IMR-90 (cell line): ENCODE results near the gene AKR1A1. TPM values are rescaled to one million over a fixed set of nuclear protein-coding genes. Genes with fewer than 3 reads are reported as not detected.

Experiments used
- ATAC-seq: fragments of 200-7000 bp; cut with Tn5 transposase; 2 replicates; pipeline ENCODE4 v1.9.1; 2020; ENCODE audit warnings: low read depth, mild to moderate bottlenecking, moderate library complexity
- BruUV-seq: library from RNA; stranded (reverse); fragments of 400-500 nt; replicated peaks from 2 replicates; lab custom pipeline; 2021; lab: Mats Ljungman, UMichigan
- CTCF ChIA-PET: fragments of 300-600 bp; formaldehyde crosslinking; extraction: SDS; loops from one replicate; lab custom pipeline; 2021; ENCODE audit warnings: antibody characterized with exemption; lab: Yijun Ruan, JAX
- POLR2A ChIA-PET: fragments of 300-600 bp; sonication (Branson Sonifier 250); formaldehyde crosslinking; loops from one replicate; lab custom pipeline; 2022; ENCODE audit warnings: antibody characterized with exemption; ENCODE audit not compliant: unreplicated experiment; lab: Charles Lee
- DNase-seq: peaks from one replicate; pipeline ENCODE4 v3.0.0; 2013
- H2AFZ ChIP-seq: replicated peaks from 2 replicates; pipeline ENCODE3; 2013; ENCODE audit warnings: low read length, mild to moderate bottlenecking; ENCODE audit not compliant: poor library complexity
- H2AK5ac ChIP-seq: 2 replicates; pipeline ENCODE4 v1.6.1; 2013; ENCODE audit warnings: low read depth, low read length, inconsistent platforms
- H2AK9ac ChIP-seq: replicated peaks from 2 replicates; pipeline ENCODE3; 2013; ENCODE audit warnings: mild to moderate bottlenecking, low read depth, low read length, moderate library complexity; ENCODE audit not compliant: poor library complexity
- H2BK120ac ChIP-seq: 2 replicates; pipeline ENCODE4 v1.6.1; 2013; ENCODE audit warnings: low read depth, low read length, inconsistent platforms
- H2BK15ac ChIP-seq: 3 replicates; pipeline ENCODE4 v1.6.1; 2013; ENCODE audit warnings: low read depth, low read length, inconsistent platforms
- H2BK20ac ChIP-seq: 2 replicates; pipeline ENCODE4 v1.6.1; 2013; ENCODE audit warnings: low read depth, mild to moderate bottlenecking, inconsistent platforms, low read length, moderate library complexity
- H2BK5ac ChIP-seq: 2 replicates; pipeline ENCODE4 v1.6.1; 2013; ENCODE audit warnings: mild to moderate bottlenecking, low read depth, low read length, inconsistent platforms; ENCODE audit not compliant: poor library complexity, severe bottlenecking
- H3K14ac ChIP-seq: replicated peaks from 2 replicates; pipeline ENCODE4 v1.6.1; 2013; ENCODE audit warnings: low read depth, low read length, inconsistent platforms
- H3K18ac ChIP-seq: 2 replicates; pipeline ENCODE4 v1.6.1; 2013; ENCODE audit warnings: low read depth, low read length, control low read depth
- H3K23ac ChIP-seq: 2 replicates; pipeline ENCODE4 v1.6.1; 2013; ENCODE audit warnings: low read depth, low read length, inconsistent platforms
- H3K27ac ChIP-seq: 2 replicates; pipeline ENCODE4 v1.5.1; 2013; ENCODE audit warnings: mild to moderate bottlenecking, control low read depth, low read length; ENCODE audit not compliant: insufficient read depth
- H3K27me3 ChIP-seq: 2 replicates; pipeline ENCODE4 v1.6.1; 2013; ENCODE audit warnings: low read length; ENCODE audit not compliant: control insufficient read depth, insufficient read depth
- H3K36me3 ChIP-seq: 2 replicates; pipeline ENCODE4 v1.6.1; 2013; ENCODE audit warnings: low read length, mixed read lengths; ENCODE audit not compliant: control insufficient read depth, insufficient read depth
- H3K4ac ChIP-seq: 2 replicates; pipeline ENCODE4 v1.6.1; 2013; ENCODE audit warnings: low read depth, low read length, inconsistent platforms
- H3K4me1 ChIP-seq: 2 replicates; pipeline ENCODE4 v1.6.1; 2013; ENCODE audit warnings: low read length, mixed read lengths; ENCODE audit not compliant: control insufficient read depth, insufficient read depth
- H3K4me2 ChIP-seq: 2 replicates; pipeline ENCODE4 v1.6.1; 2013; ENCODE audit warnings: low read depth, mild to moderate bottlenecking, control low read depth, low read length, moderate library complexity
- H3K4me3 ChIP-seq: 2 replicates; pipeline ENCODE4 v1.5.1; 2013; ENCODE audit warnings: low read depth, mild to moderate bottlenecking, control low read depth, low read length, moderate library complexity; ENCODE audit not compliant: insufficient read depth
- H3K56ac ChIP-seq: 2 replicates; pipeline ENCODE4 v1.6.1; 2013; ENCODE audit warnings: low read length, inconsistent platforms; ENCODE audit not compliant: insufficient read depth; ENCODE audit errors: extremely low read depth
- H3K79me1 ChIP-seq, 2 experiments: 2 replicates each; pipeline ENCODE4 v1.6.1; 2013; ENCODE audit warnings: low read length in 2 of 2, inconsistent platforms in 1 of 2, low read depth in 1 of 2
- H3K9ac ChIP-seq: 2 replicates; pipeline ENCODE4 v1.6.1; 2013; ENCODE audit warnings: low read depth, low read length, control low read depth
- H3K9me1 ChIP-seq: 2 replicates; pipeline ENCODE4 v1.6.1; 2013; ENCODE audit warnings: low read length, inconsistent platforms; ENCODE audit not compliant: insufficient read depth
- H3K9me3 ChIP-seq: 2 replicates; pipeline ENCODE4 v1.6.1; 2013; ENCODE audit warnings: low read length; ENCODE audit not compliant: control insufficient read depth, insufficient read depth
- H4K20me1 ChIP-seq: 2 replicates; pipeline ENCODE4 v1.6.1; 2013; ENCODE audit warnings: low read length, inconsistent platforms; ENCODE audit not compliant: insufficient read depth
- H4K5ac ChIP-seq: 2 replicates; pipeline ENCODE4 v1.6.1; 2013; ENCODE audit warnings: mild to moderate bottlenecking, low read depth, low read length, control low read depth
- H4K8ac ChIP-seq, 2 experiments: 2 replicates each; pipeline ENCODE4 v1.6.1; 2013; ENCODE audit warnings: low read depth in 2 of 2, low read length in 2 of 2, control low read depth in 1 of 2, inconsistent platforms in 1 of 2
- H4K91ac ChIP-seq: 2 replicates; pipeline ENCODE4 v1.6.1; 2013; ENCODE audit warnings: low read depth, low read length, inconsistent platforms; ENCODE audit not compliant: insufficient read depth
- MAFK ChIP-seq: IDR thresholded peaks from 2 replicates; pipeline ENCODE4 v1.6.1; 2012; ENCODE audit warnings: low read depth, low read length, improper control_type of control experiment
- RCOR1 ChIP-seq: IDR thresholded peaks from 2 replicates; pipeline ENCODE4 v1.6.1; 2012; ENCODE audit warnings: mild to moderate bottlenecking, low read length, improper control_type of control experiment; ENCODE audit not compliant: insufficient replicate concordance
- SMC3 ChIP-seq: fragments of 150-350 bp; IDR thresholded peaks from 2 replicates; pipeline ENCODE4 v1.6.1; 2016; ENCODE audit warnings: low read depth, mild to moderate bottlenecking, antibody characterized with exemption, low read length, moderate library complexity
- WGBS, 2 experiments: methylation state at CpG; one replicate each; pipeline versions ENCODE4 v1.1.5 to v1.1.7; 2013; ENCODE audit warnings: missing lambda C conversion rate in 2 of 2; ENCODE audit not compliant: insufficient read length in 1 of 2; ENCODE audit errors: extremely low coverage in 2 of 2; 5-methylcytosine and 5-hydroxymethylcytosine counted together
- dilution Hi-C: fragments of 300-500 bp; cut with HindIII; formaldehyde crosslinking; loops from one replicate; pipeline ENCODE4 v1.14.3; 2018; ENCODE audit warnings: low sequenced_read_pairs; ENCODE audit not compliant: unreplicated experiment
- in situ Hi-C: fragments of 300-500 bp; cut with MboI; formaldehyde crosslinking; loops from 3 replicates; pipeline ENCODE4 v1.14.3; 2019; ENCODE audit warnings: low sequenced_read_pairs, inconsistent platforms, mixed read lengths
- intact Hi-C: fragments of 100-400 bp; cut with micrococcal nuclease; formaldehyde crosslinking; loops from 2 replicates; pipeline ENCODE4 v1.10.0; 2022
- polyA plus RNA-seq, 3 experiments: library from polyadenylated mRNA; depleted of rRNA; stranded (reverse); fragments of >200 nt; gene quantifications; 2 replicates each; pipeline ENCODE4 v1.2.3, GENCODE V29; 2012; ENCODE audit warnings: low replicate concordance in 1 of 3
- total RNA-seq: library from RNA; depleted of rRNA; stranded (reverse); fragments of >200 nt; gene quantifications from 2 replicates; pipeline ENCODE4 v1.2.3, GENCODE V29; 2012
- TF ChIP-seq, protein P1 (sequence below): fragments of 150-350 bp; IDR thresholded peaks from 2 replicates; pipeline ENCODE4 v1.6.1; 2017; ENCODE audit warnings: mild to moderate bottlenecking, antibody characterized with exemption, low read length, low read depth

The AKR1A1 gene
- total and polyA plus RNA-seq, 2 of the 4 experiments (the other 2 are of a cell fraction) = 141 to 151 TPM

DNA sequence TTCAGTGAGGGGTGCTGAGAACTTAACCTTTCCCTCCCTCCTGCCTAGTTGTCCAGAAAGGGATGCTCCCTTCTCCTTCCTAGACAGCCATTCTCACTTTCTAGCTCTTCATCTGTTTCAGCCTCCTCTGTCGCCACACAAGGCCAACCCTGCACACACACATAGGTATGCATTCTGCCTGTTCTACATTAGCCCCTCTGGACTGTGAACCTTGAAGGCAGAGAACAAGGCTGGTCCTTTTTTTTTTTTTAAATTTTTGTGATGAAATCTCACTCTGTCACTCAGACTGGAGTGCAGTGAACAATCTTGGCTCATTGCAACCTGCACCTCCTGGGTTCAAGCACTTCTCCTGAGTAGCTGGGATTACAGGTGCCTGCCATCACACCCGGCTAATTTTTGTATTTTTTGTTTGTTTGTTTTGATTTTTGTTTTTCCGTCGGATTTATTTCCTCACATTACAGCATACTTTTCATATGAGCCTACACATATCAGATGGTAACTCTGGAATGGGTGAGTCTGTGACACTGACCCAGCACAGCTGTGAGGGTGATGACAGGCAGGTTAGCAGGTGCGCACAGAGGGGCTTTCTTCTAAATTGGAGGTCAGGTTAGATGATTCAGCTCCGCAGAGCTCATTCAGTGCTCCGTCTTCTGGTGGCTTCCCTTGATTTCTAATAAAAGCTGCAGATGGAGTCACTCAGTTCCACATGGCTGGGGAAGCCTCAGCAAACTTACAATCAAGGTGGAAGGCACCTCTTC lies 4.9 kb upstream of the AKR1A1 start:
- BruUV-seq = no TSS peak
- no peak overlapping the region for H2BK5ac ChIP-seq
- H3K14ac ChIP-seq = no peak overlapping the region
- CTCF ChIA-PET = interaction anchor here (0.7 kb wide), 1 partner anchor 729 kb away, joined by 11 read pairs; no protein-coding TSS in a partner anchor
- peaks cover 3% of the 10 kb centered on the region; the same call in 1 of the 2 replicates for H3K9me1 ChIP-seq
- ATAC-seq (peak; percentile 14; the same call in 1 of the 2 replicates), DNase-seq (no peak)
- H2AFZ ChIP-seq = peak overlapping the region; percentile 71
- H3K9me3 ChIP-seq = no peaks in the 10 kb centered on the region
- H3K18ac ChIP-seq = no peak overlapping the region
- H3K4me3 ChIP-seq = no peak overlapping the region
- in situ Hi-C loops (no loop called here), dilution Hi-C loops (no loop called here), intact Hi-C loops (no loop called here)
- H4K91ac ChIP-seq = no peak overlapping the region
- H2BK20ac ChIP-seq = no peak overlapping the region
- H3K23ac ChIP-seq = no peak overlapping the region; the same call in 1 of the 2 replicates
- H3K79me1 ChIP-seq = peaks cover 0 to 6% of the 10 kb centered on the region in 2 experiments; a peak in 3 of 4 replicates
- H3K27ac ChIP-seq = no peak overlapping the region
- POLR2A ChIA-PET = interaction anchor here (1.0 to 1.1 kb wide), 2 partner anchors 14 to 24 kb away, joined by 4 to 7 read pairs; partner anchors contain the start of gene PRDX1
- H2BK120ac ChIP-seq = no peak overlapping the region
- no peak overlapping the region for H2AK5ac ChIP-seq
- TF ChIP-seq RCOR1 (no peak), MAFK (no peak), SMC3 (no peak)
- TF ChIP-seq, protein P1, sequence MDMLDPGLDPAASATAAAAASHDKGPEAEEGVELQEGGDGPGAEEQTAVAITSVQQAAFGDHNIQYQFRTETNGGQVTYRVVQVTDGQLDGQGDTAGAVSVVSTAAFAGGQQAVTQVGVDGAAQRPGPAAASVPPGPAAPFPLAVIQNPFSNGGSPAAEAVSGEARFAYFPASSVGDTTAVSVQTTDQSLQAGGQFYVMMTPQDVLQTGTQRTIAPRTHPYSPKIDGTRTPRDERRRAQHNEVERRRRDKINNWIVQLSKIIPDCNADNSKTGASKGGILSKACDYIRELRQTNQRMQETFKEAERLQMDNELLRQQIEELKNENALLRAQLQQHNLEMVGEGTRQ = no peak
- H2AK9ac ChIP-seq = no peak overlapping the region
- H3K9ac ChIP-seq = no peak overlapping the region
- 0 out of 4 replicates have a peak overlapping the region, but pooled peaks of 1 of the 2 experiments have one; percentile 35 for H4K8ac ChIP-seq
- H3K36me3 ChIP-seq = no peaks in the 10 kb centered on the region
- WGBS, 2 experiments = no CpG with 5 or more reads among the region's 7 CpGs
- H3K56ac ChIP-seq = no peak overlapping the region
- H3K4me1 ChIP-seq = peaks cover 2% of the 10 kb centered on the region
- H2BK15ac ChIP-seq = no peak overlapping the region
- no peak overlapping the region for H3K4ac ChIP-seq
- H3K4me2 ChIP-seq = no peak overlapping the region
- no peak overlapping the region for H4K5ac ChIP-seq
- peaks cover 2% of the 10 kb centered on the region; the same call in 1 of the 2 replicates for H3K27me3 ChIP-seq
- no peaks in the 10 kb centered on the region for H4K20me1 ChIP-seq
